HepG2 (cell line): ENCODE results near the gene MRNIP. TPM values are rescaled to one million over a fixed set of nuclear protein-coding genes. Genes with fewer than 3 reads are reported as not detected.
"Not testable (repeated sequence)": the region's sequence is repeated elsewhere in the genome, so short reads cannot be mapped to it uniquely, and the experiment has no call there.

Source experiments
- ATAC-seq: fragments of 200-7000 bp; cut with Tn5 transposase; 3 replicates; pipeline ENCODE4 v1.9.1; 2020; ENCODE audit warnings: mild to moderate bottlenecking, moderate library complexity
- BruUV-seq: library from RNA; stranded (reverse); fragments of 400-500 nt; replicated peaks from 2 replicates; lab custom pipeline; 2021; lab: Mats Ljungman, UMichigan
- CTCF ChIA-PET: fragments of 300-600 bp; formaldehyde crosslinking; extraction: SDS; loops from one replicate; lab custom pipeline; 2021; ENCODE audit warnings: low total read pairs, inconsistent platforms, low intra/inter-chr PET ratio; lab: Yijun Ruan, JAX
- POLR2A ChIA-PET: fragments of 350-600 bp; sonication (Branson Sonifier 250); formaldehyde crosslinking; loops from one replicate; lab custom pipeline; 2020; ENCODE audit warnings: antibody characterized with exemption, inconsistent platforms; lab: Yijun Ruan, JAX
- DNase-seq: peaks from one replicate; pipeline ENCODE4 v3.0.0-alpha.2; 2015; ENCODE audit warnings: low spot score
- FAIRE-seq: peaks from 3 replicates; lab custom pipeline; 2011; peaks lifted over from hg19 to GRCh38; lab: Jason Lieb, UNC
- H2AFZ ChIP-seq: one replicate; pipeline ENCODE4 v1.6.1; 2011; ENCODE audit warnings: low read length, inconsistent platforms
- H3K27ac ChIP-seq: fragments of 300-600 bp; 3 replicates; pipeline ENCODE4 v1.8.0; 2011; ENCODE audit warnings: mixed run types, mild to moderate bottlenecking, mixed read lengths, low read length, inconsistent platforms; ENCODE audit not compliant: insufficient read depth; ENCODE audit errors: extremely low read length
- H3K27me3 ChIP-seq, 2 experiments: fragments of 200-600 bp in 1 of 2; 2 replicates in 1 of 2; 3 replicates in 1 of 2; pipeline versions ENCODE4 v1.6.0 to v1.8.0; 2011; ENCODE audit warnings: low read length in 2 of 2, mild to moderate bottlenecking in 2 of 2, moderate library complexity in 2 of 2, inconsistent platforms in 1 of 2; ENCODE audit not compliant: insufficient read depth in 2 of 2, control insufficient read depth in 1 of 2
- H3K36me3 ChIP-seq, 2 experiments: fragments of 200-600 bp in 1 of 2; replicated peaks in 1 of 2; 2 replicates in 1 of 2; 3 replicates in 1 of 2; pipeline versions ENCODE4 v1.5.1 to v1.8.0; 2011; ENCODE audit warnings: low read length in 2 of 2, inconsistent platforms in 1 of 2; ENCODE audit not compliant: insufficient read depth in 2 of 2, control insufficient read depth in 1 of 2
- H3K4me1 ChIP-seq: 2 replicates; pipeline ENCODE4 v1.5.1; 2012; ENCODE audit warnings: low read length, inconsistent platforms; ENCODE audit not compliant: insufficient read depth
- H3K4me2 ChIP-seq: 2 replicates; pipeline ENCODE4 v1.6.0; 2011; ENCODE audit warnings: low read depth, low read length, inconsistent platforms
- H3K4me3 ChIP-seq, 3 experiments: fragments of 200-600 bp in 1 of 3; sonication (generic), shearing (Covaris generic) in 1 of 3; replicated peaks in 1 of 3; 2 replicates each; pipeline ENCODE4 v1.5.1; 2011 to 2016; ENCODE audit warnings: low read length in 3 of 3, inconsistent platforms in 2 of 3, low read depth in 2 of 3, mild to moderate bottlenecking in 2 of 3, control low read depth in 1 of 3, mixed read lengths in 1 of 3; ENCODE audit not compliant: insufficient read depth in 1 of 3
- H3K79me2 ChIP-seq: one replicate; pipeline ENCODE4 v1.6.1; 2011; ENCODE audit warnings: low read length, inconsistent platforms; ENCODE audit not compliant: insufficient read depth
- H3K9ac ChIP-seq: 2 replicates; pipeline ENCODE4 v1.6.0; 2011; ENCODE audit warnings: mild to moderate bottlenecking, low read depth, low read length, inconsistent platforms; ENCODE audit not compliant: insufficient read depth
- H3K9me3 ChIP-seq: 2 replicates; pipeline ENCODE4 v1.5.1; 2012; ENCODE audit warnings: mild to moderate bottlenecking, low read length
- H4K20me1 ChIP-seq: 2 replicates; pipeline ENCODE4 v1.6.0; 2011; ENCODE audit warnings: inconsistent platforms, mild to moderate bottlenecking, low read length, moderate library complexity; ENCODE audit not compliant: insufficient read depth
- POLR2AphosphoS2 ChIP-seq: IDR thresholded peaks from 2 replicates; pipeline ENCODE4 v1.6.1; 2011; ENCODE audit warnings: low read depth, low read length, improper control_type of control experiment
- WGBS: methylation state at CpG from one replicate; pipeline ENCODE4 v1.1.6; 2017; ENCODE audit warnings: low lambda C conversion rate; 5-methylcytosine and 5-hydroxymethylcytosine counted together
- in situ Hi-C: cut with HindIII; loops from 2 replicates; pipeline ENCODE4 v1.10.0; 2017; ENCODE audit warnings: low pct_unique_long_range_greater_than_20kb; ENCODE audit not compliant: extremely low pct_ligation_motif_present
- intact Hi-C: fragments of 100-400 bp; cut with micrococcal nuclease; formaldehyde crosslinking; loops from one replicate; pipeline ENCODE4 v1.10.0; 2022; ENCODE audit not compliant: unreplicated experiment
- polyA plus RNA-seq, 8 experiments: library from polyadenylated mRNA; depleted of rRNA in 3 of 8; stranded (reverse) in 7 of 8; unstranded in 1 of 8; fragments of >200 nt; fragmentation: Illumina TruSeq in 4 of 8; extraction: Trizol in 4 of 8; gene quantifications; 2 replicates each; pipeline versions ENCODE4 v1.2.1 to v1.2.3, GENCODE V29; 2011 to 2016; ENCODE audit warnings: low read depth in 4 of 8, missing spikeins in 1 of 8, mixed read lengths in 1 of 8; ENCODE audit not compliant: insufficient read depth in 1 of 8
- total RNA-seq, 5 experiments: library from RNA; depleted of rRNA; stranded (reverse); fragments of >200 nt; fragmentation: Illumina TruSeq; extraction: Trizol; gene quantifications; 2 replicates each; pipeline ENCODE4 v1.2.3, GENCODE V29; 2016; ENCODE audit warnings: low read depth in 1 of 5
- TF ChIP-seq, protein P1 (sequence below): sonication (generic); formaldehyde crosslinking; IDR thresholded peaks from 2 replicates; pipeline ENCODE4 v1.5.1; 2020; ENCODE audit warnings: mild to moderate bottlenecking, missing genetic modification reagents, moderate library complexity

The MRNIP gene
- total and polyA plus RNA-seq, 2 of the 13 experiments (the other 11 are each of a cell fraction or from before 2014, with no cell fraction given): 15.5 to 34.1 TPM

DNA sequence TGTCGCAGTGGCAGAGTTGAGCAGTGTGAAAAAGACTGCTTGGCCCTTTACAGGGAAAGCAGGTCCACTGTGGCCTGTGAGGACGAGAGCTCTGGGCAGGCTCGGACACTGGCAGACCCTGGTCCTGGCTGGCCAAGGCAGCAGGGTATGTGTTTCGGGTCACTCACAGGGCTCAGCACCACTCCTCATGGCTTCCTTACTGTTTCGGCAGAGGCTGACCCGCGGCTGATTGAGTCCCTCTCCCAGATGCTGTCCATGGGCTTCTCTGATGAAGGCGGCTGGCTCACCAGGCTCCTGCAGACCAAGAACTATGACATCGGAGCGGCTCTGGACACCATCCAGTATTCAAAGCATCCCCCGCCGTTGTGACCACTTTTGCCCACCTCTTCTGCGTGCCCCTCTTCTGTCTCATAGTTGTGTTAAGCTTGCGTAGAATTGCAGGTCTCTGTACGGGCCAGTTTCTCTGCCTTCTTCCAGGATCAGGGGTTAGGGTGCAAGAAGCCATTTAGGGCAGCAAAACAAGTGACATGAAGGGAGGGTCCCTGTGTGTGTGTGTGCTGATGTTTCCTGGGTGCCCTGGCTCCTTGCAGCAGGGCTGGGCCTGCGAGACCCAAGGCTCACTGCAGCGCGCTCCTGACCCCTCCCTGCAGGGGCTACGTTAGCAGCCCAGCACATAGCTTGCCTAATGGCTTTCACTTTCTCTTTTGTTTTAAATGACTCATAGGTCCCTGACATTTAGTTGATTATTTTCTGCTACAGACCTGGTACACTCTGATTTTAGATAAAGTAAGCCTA lies 22.2 kb downstream of the MRNIP start (continued):
- peak; percentile 32; the same call in 1 of the 2 replicates for TF ChIP-seq POLR2AphosphoS2
- TF ChIP-seq, protein P1, sequence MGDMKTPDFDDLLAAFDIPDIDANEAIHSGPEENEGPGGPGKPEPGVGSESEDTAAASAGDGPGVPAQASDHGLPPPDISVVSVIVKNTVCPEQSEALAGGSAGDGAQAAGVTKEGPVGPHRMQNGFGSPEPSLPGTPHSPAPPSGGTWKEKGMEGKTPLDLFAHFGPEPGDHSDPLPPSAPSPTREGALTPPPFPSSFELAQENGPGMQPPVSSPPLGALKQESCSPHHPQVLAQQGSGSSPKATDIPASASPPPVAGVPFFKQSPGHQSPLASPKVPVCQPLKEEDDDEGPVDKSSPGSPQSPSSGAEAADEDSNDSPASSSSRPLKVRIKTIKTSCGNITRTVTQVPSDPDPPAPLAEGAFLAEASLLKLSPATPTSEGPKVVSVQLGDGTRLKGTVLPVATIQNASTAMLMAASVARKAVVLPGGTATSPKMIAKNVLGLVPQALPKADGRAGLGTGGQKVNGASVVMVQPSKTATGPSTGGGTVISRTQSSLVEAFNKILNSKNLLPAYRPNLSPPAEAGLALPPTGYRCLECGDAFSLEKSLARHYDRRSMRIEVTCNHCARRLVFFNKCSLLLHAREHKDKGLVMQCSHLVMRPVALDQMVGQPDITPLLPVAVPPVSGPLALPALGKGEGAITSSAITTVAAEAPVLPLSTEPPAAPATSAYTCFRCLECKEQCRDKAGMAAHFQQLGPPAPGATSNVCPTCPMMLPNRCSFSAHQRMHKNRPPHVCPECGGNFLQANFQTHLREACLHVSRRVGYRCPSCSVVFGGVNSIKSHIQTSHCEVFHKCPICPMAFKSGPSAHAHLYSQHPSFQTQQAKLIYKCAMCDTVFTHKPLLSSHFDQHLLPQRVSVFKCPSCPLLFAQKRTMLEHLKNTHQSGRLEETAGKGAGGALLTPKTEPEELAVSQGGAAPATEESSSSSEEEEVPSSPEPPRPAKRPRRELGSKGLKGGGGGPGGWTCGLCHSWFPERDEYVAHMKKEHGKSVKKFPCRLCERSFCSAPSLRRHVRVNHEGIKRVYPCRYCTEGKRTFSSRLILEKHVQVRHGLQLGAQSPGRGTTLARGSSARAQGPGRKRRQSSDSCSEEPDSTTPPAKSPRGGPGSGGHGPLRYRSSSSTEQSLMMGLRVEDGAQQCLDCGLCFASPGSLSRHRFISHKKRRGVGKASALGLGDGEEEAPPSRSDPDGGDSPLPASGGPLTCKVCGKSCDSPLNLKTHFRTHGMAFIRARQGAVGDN: no peak; the same call in 1 of the 2 replicates
- TF ChIP-seq, all 625 proteins: peak for 12

DNA sequence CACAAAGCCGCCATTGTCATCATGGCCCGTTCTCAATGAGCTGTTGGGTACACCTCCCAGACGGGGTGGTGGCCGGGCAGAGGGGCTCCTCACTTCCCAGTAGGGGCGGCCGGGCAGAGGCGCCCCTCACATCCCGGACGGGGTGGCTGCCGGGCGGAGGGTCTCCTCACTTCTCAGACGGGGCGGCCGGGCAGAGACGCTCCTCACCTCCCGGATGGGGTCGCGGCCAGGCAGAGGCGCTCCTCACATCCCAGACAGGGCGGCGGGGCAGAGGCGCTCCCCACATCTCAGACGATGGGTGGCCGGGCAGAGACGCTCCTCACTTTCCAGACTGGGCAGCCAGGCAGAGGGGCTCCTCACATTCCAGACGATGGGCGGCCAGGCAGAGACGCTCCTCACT lies 23.7 kb downstream of the MRNIP start:
- not testable (repeated sequence) for ATAC-seq

More for the DNA sequence above, 23.7 kb downstream of the MRNIP start:
- CTCF ChIA-PET, H2AFZ ChIP-seq, H3K9ac ChIP-seq, intact Hi-C loops, H3K4me3 ChIP-seq, H3K4me2 ChIP-seq, H3K27ac ChIP-seq, FAIRE-seq, H3K79me2 ChIP-seq, BruUV-seq, DNase-seq, H3K9me3 ChIP-seq, H3K27me3 ChIP-seq, in situ Hi-C loops: not testable (repeated sequence)
- Histone ChIP-seq H4K20me1 (peaks cover 21% of the 10 kb centered on the region; the same call in 1 of the 2 replicates), H3K4me1 (peaks cover 16% of the 10 kb centered on the region), H3K36me3 (peaks cover 33 to 58% of the 10 kb centered on the region in 2 experiments)
- POLR2A ChIA-PET: interaction anchor here (1.4 kb wide), 1 partner anchor 9 kb away, joined by 4 read pairs; no protein-coding TSS in a partner anchor
- 95% methylated on average over 11 of the region's 28 CpGs for WGBS
